Raji (cell line): ENCODE results near the gene ACAD11.

Experiments
- POLR2A ChIP-seq: IDR thresholded peaks from 2 replicates; pipeline ENCODE4 v1.6.1; 2011; ENCODE audit warnings: low read depth, low read length, control low read depth; ENCODE audit not compliant: insufficient read depth

Gene ACAD11

GRCh38 chr3:132593241-132593946 lies 66.2 kb downstream of the ACAD11 start:
- TF ChIP-seq POLR2A = no peak

GRCh38 chr3:132592216-132592615 lies 67.4 kb downstream of the ACAD11 start:
- no peak for TF ChIP-seq POLR2A

- TF ChIP-seq POLR2A = no peak
These were observed 72.2 kb downstream of the ACAD11 start for GRCh38 chr3:132587401-132587800.

- no peak for TF ChIP-seq POLR2A
These were observed 85.8 kb downstream of the ACAD11 start for GRCh38 chr3:132573797-132574211.

GRCh38 chr3:132570016-132570415 lies 89.6 kb downstream of the ACAD11 start:
- TF ChIP-seq POLR2A = no peak

- no peak for TF ChIP-seq POLR2A
These were observed 90.0 kb downstream of the ACAD11 start for GRCh38 chr3:132569580-132569979.

GRCh38 chr3:132569153-132569552 lies 90.5 kb downstream of the ACAD11 start:
- TF ChIP-seq POLR2A = no peak

- TF ChIP-seq POLR2A = no peak
These were observed 91.2 kb downstream of the ACAD11 start for GRCh38 chr3:132568422-132568821.

- no peak for TF ChIP-seq POLR2A
These were observed 95.5 kb downstream of the ACAD11 start for GRCh38 chr3:132564070-132564465.

GRCh38 chr3:132563420-132564069 lies 96.1 kb downstream of the ACAD11 start:
- no peak for TF ChIP-seq POLR2A

GRCh38 chr3:132561003-132561402 lies 98.6 kb downstream of the ACAD11 start:
- TF ChIP-seq POLR2A = no peak

GRCh38 chr3:132556508-132557159 lies 103.0 kb downstream of the ACAD11 start:
- no peak for TF ChIP-seq POLR2A

GRCh38 chr3:132555306-132556035 lies 104.1 kb downstream of the ACAD11 start:
- TF ChIP-seq POLR2A = no peak

- TF ChIP-seq POLR2A = no peak
These were observed 105.2 kb downstream of the ACAD11 start for GRCh38 chr3:132554437-132554836.

GRCh38 chr3:132553826-132554225 lies 105.8 kb downstream of the ACAD11 start:
- no peak for TF ChIP-seq POLR2A
